Epithelial cell of esophagus (primary cell): Measurements from ENCODE around the gene PLEKHA4.
"Not testable (repeated sequence)": the region's sequence is repeated elsewhere in the genome, so short reads cannot be mapped to it uniquely, and the experiment has no call there.

Experiments used
- DNase-seq: peaks from one replicate; pipeline ENCODE4 v3.0.0; 2010; ENCODE audit warnings: low read depth
- H3K4me3 ChIP-seq: 2 replicates; pipeline ENCODE4 v1.5.1; 2011; ENCODE audit warnings: mild to moderate bottlenecking, low read length, control low read depth
- TF ChIP-seq, protein P1 (sequence below): IDR thresholded peaks from 2 replicates; pipeline ENCODE4 v1.5.1; 2011; ENCODE audit warnings: low read depth, mild to moderate bottlenecking, low read length, control low read depth, inconsistent platforms; ENCODE audit not compliant: insufficient read depth; ENCODE audit errors: missing control alignments

PLEKHA4 gene

DNA sequence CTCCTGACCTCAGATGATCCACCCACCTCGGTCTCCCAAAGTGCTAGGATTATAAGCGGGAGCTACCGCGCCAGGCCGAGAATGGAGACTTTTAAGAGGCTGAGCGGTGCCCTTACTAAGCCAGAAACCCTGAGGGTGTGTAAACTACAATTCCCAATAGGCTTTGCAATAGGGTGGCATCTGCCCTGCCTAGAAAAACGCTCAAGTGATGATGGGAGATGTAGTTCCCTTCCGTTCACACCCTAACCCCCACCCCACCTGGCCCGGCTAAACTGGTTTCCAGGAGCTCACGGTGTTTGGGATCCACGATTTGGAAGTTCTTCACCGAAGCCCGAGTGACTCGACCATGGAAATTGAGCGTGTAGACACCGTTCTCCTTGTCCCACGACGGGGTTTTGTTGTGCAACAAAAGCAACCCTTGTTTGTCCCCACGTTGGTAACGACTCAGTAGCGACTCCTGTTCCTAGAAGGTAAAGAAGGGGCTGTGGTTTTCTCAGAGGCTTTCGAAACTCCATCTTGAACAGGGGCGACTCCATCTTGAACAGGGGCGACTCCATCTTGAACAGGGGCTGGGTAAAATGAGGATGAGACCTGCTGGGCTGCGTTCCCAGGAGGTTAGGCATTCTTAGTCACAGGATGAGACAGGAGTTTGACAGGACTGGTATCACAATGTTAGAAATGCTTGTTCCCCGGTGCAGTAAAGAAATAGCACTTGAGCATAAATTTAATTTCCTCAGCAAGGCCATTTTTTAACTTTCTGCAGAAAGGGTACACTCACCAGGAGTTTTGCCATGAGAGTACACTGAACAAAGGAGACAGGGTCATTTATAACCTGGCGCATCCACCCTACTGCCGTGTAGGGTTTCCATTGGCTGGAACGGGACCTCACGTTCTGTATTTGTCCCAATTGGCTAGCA, 13.6 kb upstream of the PLEKHA4 start:
- TF ChIP-seq, protein P1, sequence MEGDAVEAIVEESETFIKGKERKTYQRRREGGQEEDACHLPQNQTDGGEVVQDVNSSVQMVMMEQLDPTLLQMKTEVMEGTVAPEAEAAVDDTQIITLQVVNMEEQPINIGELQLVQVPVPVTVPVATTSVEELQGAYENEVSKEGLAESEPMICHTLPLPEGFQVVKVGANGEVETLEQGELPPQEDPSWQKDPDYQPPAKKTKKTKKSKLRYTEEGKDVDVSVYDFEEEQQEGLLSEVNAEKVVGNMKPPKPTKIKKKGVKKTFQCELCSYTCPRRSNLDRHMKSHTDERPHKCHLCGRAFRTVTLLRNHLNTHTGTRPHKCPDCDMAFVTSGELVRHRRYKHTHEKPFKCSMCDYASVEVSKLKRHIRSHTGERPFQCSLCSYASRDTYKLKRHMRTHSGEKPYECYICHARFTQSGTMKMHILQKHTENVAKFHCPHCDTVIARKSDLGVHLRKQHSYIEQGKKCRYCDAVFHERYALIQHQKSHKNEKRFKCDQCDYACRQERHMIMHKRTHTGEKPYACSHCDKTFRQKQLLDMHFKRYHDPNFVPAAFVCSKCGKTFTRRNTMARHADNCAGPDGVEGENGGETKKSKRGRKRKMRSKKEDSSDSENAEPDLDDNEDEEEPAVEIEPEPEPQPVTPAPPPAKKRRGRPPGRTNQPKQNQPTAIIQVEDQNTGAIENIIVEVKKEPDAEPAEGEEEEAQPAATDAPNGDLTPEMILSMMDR: no peak
- peak; percentile 40 for DNase-seq
- no peak overlapping the region for H3K4me3 ChIP-seq

DNA sequence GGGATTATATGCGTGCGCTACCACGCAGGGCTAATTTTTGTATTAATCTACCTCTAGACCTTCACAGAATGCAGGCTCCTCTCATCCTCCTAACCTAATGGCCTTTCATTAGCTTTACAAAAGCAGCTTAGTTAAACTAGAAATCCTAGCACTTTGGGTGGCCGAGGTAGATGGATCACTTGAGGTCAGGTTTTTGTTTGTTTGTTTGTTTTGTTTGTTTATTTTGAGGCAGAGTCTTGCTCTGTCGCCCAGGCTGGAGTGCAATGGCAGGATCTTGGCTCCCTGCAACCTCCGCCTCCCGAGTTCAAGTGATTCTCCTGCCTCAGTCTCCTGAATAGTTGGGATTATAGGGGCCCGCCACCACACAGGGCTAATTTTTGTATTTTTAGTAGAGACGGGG, 11.3 kb upstream of the PLEKHA4 start:
- DNase-seq, H3K4me3 ChIP-seq: not testable (repeated sequence)

DNA sequence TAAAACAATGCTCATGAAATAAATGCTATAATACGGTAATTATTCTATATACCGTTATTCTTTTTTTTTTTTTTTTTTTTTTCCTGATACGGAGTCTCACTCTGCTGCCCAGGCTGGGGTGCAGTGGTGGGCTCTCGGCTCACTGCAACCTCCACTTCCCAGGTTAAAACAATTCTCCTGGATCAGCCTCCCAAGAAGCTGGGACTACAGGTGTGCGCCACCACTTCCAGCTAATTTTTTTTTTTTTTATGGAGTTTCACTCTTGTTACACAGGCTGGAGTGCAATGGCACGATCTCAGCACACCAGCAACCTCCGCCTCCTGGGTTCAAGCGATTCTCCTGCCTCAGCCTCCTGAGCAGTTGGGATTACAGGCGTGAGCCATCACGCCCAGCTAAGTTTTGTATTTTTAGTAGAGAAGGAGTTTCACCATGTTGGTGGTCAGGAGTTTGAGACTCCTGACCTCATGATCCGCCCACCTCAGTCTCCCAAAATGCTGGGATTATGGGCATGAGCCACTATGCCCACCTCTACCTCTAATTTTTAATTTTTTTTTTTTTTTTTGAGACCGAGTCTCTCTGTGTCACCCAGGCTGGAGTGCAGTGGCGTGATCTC, 10.7 kb upstream of the PLEKHA4 start:
- DNase-seq: no peak
- no peak overlapping the region for H3K4me3 ChIP-seq
- TF ChIP-seq, protein P1: no peak

DNA sequence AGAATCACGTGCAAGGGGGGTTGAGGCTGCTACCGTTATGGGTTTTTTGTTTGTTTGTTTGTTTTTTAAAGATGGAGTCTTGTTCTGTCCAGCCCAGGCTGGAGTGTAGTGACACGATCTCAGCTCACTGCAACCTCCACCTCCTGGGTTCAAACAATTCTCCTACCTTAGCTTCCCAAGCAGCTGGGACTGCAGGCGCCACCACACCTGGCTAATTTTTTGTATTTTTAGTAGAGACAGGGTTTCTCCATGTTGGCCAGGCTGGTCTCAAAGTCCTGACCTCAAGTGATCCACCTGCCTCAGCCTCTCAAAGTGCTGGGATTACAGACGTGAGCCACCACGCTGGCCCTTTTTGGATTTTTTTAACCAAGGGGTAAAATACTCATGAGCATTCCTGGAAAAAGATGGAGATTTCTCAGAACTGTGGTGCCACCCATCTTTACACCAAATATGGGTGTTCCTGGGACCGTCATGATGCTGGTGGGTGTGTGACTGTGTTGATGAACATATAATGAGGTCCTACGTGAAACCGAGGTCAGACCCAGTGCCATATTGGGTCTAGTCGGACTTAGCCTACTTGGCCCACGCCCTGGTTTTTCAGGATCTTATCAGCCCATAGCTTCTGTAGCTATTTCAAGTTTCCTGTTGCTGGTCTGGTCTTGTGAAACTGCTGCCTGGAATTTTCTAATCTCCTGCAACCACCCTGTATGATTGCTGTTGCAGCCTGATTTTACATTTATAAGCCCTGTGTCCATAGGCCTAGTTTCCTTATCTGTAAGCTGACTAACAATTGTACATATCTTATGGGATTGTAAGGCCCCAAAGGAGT, 10.0 kb upstream of the PLEKHA4 start:
- no peak for DNase-seq
- TF ChIP-seq, protein P1: no peak
- no peak overlapping the region for H3K4me3 ChIP-seq

DNA sequence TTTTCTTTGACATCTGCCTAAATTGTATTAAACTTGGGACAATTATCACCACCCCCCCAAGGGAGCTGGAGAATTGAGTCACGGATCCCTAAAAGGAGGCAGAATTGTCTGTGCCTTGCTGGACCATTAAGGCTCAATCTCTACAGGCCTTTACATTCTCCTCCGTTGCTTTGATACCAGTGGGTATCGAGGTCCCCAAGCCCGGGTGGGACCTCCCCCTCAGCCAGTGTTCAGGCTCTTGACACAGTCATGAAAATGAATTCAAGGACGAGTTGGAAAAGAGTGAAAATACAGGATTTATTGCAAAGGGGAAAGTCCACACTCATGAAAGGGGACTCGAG, 9.4 kb upstream of the PLEKHA4 start:
- DNase-seq: no peak
- no peak overlapping the region for H3K4me3 ChIP-seq
- TF ChIP-seq, protein P1: no peak

DNA sequence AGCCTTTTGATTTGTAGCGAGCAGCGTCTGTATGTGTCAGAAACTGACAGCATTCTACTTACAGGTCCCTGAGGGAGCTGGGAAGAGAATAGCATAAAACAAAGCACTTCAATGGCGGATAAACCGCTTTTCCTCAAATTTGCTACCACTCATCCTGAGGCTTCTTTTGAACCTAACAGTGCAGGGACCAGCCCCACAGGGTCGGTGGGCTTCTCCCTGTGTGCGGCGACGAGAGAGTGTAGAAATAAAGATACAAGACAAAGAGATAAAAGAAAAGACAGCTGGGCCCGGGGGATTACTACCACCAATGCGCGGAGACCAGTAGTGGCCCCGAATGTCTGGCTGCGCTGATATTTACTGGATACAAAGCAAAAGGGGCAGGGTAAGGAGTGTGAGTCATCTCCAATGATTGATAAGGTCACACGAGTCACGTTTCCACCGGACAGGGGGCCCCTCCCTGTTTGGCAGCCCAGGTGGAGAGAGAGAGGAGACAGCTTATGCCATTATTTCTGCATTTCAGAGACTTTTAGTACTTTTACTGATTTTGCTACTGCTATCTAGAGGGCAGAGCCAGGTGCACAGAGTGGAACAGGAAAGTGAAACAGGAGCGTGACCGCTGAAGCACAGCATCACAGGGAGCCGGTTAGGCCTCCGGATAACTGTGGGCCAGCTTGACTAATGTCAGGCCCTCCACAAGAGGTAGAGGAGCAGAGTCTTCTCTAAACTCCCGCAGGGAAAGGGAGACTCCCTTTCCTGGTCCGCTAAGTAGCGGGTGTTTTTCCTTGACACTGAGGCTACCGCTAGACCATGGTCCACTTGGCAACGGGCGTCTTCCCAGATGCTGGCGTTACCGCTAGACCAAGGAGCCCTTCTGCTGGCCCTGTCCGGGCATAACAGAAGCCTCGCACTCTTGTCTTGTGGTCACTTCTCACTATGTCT, 7.9 kb upstream of the PLEKHA4 start:
- H3K4me3 ChIP-seq: not testable (repeated sequence)

DNA sequence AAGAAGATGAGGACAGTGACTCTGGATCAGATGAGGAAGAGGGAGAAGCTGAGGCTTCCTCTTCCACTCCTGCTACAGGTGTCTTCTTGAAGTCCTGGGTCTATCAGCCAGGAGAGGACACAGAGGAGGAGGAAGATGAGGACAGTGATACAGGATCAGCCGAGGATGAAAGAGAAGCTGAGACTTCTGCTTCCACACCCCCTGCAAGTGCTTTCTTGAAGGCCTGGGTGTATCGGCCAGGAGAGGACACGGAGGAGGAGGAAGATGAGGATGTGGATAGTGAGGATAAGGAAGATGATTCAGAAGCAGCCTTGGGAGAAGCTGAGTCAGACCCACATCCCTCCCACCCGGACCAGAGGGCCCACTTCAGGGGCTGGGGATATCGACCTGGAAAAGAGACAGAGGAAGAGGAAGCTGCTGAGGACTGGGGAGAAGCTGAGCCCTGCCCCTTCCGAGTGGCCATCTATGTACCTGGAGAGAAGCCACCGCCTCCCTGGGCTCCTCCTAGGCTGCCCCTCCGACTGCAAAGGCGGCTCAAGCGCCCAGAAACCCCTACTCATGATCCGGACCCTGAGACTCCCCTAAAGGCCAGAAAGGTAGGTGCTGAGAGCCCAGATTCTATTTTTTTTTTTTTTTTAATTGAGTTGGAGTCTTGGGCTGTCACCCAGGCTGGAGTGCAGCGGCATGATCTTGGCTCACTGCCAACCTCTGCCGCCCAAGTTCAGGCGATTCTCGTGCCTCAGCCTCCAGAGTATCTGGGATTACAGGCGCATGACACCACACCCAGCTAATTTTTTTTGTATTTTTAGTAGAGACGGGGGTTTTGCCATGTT, 6.1 kb upstream of the PLEKHA4 start:
- TF ChIP-seq, protein P1: no peak
- H3K4me3 ChIP-seq: peak overlapping the region; percentile 73
- peak; percentile 69 for DNase-seq

More for the DNA sequence above, 7.9 kb upstream of the PLEKHA4 start:
- DNase-seq: not testable (repeated sequence)
